Right lobe of liver (tissue), 4 donors: ENCODE data around the gene ASCC3.

Experiments
- POLR2A ChIP-seq: fragments of 450-650 bp; IDR thresholded peaks from one replicate; pipeline ENCODE4 v1.6.1; 2017; ENCODE audit warnings: antibody characterized with exemption, mild to moderate bottlenecking
- TF ChIP-seq, protein P1 (sequence below), 4 donors: fragments of 200-600 bp in 3 of 4; fragments of 450-650 bp in 1 of 4; IDR thresholded peaks; one replicate each; pipeline versions ENCODE4 v1.5.1 to v1.8.0; 2016 to 2022; ENCODE audit warnings: antibody characterized with exemption in 4 of 4, mild to moderate bottlenecking in 2 of 4
- donor health status: DM: no; HTN: no; CAD: no.
- donor health status: DM: no; HTN: no; CAD: no.
- donor health status: DM: no; HTN: yes; CAD: no.

DNA sequence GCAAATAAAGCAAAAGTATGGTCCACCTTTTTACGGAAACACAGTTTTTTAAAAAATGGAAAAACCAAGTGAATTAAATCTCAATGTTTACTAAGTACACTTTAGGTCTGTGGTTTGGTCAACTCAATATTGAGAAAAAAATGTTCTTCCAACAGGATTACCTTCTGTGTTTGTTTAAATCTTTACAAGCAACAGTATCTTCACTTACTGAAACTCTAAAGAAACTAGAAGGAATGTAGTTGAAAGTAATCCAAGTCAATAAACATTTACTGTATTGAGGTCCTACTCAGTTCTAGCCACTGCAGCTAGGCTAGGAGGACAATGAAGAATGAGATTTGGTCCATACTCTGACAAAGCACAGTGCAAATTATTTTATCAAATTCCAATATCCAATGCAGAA lies 80.1 kb downstream of the ASCC3 start:
- TF ChIP-seq, protein P1, sequence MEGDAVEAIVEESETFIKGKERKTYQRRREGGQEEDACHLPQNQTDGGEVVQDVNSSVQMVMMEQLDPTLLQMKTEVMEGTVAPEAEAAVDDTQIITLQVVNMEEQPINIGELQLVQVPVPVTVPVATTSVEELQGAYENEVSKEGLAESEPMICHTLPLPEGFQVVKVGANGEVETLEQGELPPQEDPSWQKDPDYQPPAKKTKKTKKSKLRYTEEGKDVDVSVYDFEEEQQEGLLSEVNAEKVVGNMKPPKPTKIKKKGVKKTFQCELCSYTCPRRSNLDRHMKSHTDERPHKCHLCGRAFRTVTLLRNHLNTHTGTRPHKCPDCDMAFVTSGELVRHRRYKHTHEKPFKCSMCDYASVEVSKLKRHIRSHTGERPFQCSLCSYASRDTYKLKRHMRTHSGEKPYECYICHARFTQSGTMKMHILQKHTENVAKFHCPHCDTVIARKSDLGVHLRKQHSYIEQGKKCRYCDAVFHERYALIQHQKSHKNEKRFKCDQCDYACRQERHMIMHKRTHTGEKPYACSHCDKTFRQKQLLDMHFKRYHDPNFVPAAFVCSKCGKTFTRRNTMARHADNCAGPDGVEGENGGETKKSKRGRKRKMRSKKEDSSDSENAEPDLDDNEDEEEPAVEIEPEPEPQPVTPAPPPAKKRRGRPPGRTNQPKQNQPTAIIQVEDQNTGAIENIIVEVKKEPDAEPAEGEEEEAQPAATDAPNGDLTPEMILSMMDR (IDR thresholded peaks at IDR 0.05) = no peak
- no peak for TF ChIP-seq POLR2A
